OCI-LY7 (cell line): Measurements from ENCODE around the gene MAPRE2.

Experiments used
- EZH2phosphoT487 ChIP-seq: fragments of 200-600 bp; sonication (generic); IDR thresholded peaks from 2 replicates; pipeline ENCODE4 v1.6.1; 2018; ENCODE audit warnings: low read depth, borderline replicate concordance, mild to moderate bottlenecking, mixed run types, antibody characterized with exemption, low read length, moderate library complexity, mixed read lengths
- TF ChIP-seq, protein P1 (sequence below): fragments of 200-600 bp; sonication (generic); conservative IDR thresholded peaks from 2 replicates; pipeline ENCODE4 v1.5.1; 2014; ENCODE audit warnings: mild to moderate bottlenecking, antibody characterized with exemption, low read length, moderate library complexity, mixed read lengths

DNA sequence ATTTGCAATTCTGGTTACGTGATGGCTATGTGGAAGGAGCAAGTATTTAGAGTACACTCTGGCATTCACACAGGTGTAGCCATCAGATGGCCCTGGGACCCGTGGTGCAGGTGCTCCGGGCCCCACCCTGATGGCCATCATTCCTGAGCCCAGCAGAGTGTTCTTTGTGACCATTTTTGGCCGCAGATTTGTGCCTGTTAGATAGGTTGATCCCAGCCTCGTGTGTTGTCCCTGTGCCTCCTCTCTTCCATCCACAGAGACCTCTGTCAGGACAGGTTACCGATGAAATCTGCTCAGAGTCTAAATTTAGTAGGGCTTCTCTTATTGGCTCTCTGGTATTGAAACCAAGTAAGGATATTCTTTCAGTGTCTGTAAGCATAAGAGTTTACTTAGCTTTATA is 33.9 kb downstream of the MAPRE2 start:
- TF ChIP-seq, protein P1, sequence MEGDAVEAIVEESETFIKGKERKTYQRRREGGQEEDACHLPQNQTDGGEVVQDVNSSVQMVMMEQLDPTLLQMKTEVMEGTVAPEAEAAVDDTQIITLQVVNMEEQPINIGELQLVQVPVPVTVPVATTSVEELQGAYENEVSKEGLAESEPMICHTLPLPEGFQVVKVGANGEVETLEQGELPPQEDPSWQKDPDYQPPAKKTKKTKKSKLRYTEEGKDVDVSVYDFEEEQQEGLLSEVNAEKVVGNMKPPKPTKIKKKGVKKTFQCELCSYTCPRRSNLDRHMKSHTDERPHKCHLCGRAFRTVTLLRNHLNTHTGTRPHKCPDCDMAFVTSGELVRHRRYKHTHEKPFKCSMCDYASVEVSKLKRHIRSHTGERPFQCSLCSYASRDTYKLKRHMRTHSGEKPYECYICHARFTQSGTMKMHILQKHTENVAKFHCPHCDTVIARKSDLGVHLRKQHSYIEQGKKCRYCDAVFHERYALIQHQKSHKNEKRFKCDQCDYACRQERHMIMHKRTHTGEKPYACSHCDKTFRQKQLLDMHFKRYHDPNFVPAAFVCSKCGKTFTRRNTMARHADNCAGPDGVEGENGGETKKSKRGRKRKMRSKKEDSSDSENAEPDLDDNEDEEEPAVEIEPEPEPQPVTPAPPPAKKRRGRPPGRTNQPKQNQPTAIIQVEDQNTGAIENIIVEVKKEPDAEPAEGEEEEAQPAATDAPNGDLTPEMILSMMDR: no peak
- TF ChIP-seq EZH2phosphoT487: no peak
